TTC549 (cell line): ENCODE data around the gene TFF3.

Source experiments
- FAIRE-seq: peaks from 2 replicates; lab custom pipeline; 2012; peaks lifted over from hg19 to GRCh38; lab: Jason Lieb, UNC

The TFF3 gene

DNA sequence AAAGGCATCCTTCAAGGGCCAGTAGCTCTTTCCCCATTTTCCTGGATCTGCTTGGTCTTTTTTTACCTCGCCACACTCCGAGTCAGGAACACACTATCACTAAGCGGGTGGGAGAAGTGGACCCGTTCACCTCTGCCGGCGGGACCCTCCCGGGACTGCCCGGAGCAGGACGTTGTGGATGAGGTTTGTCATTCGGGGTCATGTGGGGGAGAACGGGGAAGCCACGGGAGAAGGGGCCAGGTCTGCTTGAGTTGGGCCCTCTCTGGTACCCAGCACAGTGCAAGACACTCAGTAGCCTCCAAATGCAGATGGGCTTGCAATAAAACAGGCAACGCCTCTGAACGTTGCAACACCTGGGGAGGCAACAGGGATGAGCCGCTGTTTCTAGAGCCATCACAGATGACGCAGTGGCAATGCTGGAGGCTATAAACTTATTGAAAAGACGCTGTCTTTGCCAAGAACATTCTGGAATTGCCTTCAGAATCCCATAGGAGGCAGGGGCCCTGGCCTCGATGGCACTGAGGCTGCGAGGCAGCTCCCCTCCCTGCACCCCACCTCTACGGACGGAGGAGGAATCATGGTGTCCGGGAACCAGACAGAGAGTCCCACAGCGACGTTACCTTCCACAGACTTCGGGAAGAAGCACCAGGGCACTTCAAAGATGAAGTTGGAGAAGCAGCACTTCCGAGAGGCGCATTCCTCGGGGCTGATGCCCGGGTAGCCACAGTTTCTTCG lies 31.8 kb upstream of the TFF3 start:
- no peak for FAIRE-seq

DNA sequence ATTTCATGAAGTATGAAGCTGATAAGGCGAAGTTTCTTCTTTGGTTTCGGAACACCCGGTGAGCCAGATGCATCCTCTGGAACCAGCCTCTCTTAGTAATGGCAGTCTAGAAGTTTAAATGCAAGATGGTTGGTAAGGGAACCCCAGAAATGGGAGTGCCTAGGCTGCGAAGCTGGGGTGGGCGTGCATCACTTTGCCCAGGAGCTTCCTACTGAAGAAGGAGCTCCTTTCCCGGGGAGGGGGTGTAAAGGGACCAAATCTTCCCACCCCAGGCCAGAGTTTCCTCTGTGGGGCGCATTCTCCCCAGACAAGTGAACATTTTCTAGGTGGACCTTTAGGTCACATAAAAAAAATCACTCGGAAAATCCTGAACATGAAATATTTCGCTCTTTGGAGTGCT lies 31.2 kb upstream of the TFF3 start:
- no peak for FAIRE-seq

DNA sequence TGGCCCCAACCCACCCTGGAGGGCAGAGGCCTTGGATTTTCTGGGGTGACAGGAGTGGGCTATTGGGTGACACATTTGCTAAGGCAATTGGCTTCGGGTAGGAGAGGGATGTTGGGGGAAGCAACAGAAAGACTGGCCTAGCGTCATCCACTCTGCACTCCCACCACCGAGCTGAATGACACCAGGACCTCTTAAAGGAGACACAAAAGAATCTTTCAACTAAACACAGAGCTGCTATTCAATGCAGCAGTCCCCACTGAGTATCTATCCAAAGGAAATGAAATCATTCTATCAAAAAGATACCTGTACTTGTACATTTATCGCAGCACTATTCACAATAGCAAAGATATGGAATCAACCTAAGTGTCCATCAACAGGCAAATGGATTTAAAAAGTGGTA lies 29.4 kb upstream of the TFF3 start:
- no peak for FAIRE-seq

DNA sequence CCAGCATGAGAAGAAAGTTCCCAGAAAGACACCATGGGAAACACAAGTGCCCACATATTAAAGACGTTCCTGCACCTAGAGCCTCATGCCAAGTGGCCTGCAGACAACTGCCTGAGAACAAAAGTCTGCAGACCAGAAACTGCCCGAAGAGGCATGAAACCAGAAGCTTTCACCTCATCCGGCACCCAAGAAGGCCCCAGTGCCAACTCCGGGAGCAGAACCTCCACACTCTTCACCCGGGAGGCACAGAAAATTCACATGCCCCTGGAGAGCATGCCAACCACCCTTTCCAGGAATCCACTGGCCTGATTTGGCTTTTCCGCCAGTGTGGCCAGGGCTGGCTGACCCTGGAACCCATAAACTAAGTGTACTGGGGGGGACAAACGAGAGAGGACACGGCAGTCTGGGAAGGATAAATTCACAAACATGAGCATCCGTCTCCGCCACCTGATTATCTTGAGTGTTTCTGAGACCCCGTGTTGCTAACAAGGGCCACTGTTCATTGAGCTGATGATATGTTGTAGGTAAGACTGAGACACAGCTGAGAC lies 28.8 kb upstream of the TFF3 start:
- FAIRE-seq: no peak

DNA sequence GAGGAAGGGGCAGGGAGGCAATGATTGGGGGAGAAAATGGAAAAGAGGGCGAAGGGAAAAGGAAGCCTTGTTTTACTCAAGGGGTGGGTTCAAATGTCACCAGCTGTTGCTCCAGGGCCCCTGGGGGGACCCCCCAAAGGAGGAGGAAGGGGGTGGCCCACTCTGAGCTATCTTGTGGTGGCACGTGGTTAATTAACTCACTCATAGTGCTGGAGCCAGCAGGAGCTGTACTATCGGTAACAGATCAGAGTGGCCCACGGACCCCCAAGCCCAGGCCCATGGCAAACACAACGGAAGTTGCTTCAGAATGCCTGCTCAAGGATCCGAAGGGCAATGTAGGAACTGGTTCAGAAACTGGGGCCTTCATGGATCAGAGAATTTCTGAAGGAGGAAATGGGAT lies 28.3 kb upstream of the TFF3 start:
- FAIRE-seq: no peak

DNA sequence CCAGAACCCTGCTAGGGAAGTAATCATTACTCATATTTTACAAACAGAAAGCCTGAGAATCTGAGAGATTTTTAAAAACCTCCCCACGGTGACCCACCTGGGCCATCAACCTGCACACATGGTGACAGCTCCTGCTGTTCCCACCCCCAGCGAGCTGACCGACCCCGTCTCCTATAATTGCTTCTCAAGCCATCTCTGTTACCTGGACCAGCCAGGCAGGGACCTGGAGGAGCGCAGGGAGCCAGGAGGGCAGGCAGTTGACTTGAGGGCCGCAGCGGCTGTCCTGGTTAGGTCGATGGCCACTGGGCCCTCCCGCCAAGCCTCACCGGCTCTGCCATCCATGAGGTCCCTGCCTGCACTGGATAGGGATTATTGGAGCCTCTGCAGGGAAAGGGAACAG lies 27.9 kb upstream of the TFF3 start:
- FAIRE-seq: no peak

DNA sequence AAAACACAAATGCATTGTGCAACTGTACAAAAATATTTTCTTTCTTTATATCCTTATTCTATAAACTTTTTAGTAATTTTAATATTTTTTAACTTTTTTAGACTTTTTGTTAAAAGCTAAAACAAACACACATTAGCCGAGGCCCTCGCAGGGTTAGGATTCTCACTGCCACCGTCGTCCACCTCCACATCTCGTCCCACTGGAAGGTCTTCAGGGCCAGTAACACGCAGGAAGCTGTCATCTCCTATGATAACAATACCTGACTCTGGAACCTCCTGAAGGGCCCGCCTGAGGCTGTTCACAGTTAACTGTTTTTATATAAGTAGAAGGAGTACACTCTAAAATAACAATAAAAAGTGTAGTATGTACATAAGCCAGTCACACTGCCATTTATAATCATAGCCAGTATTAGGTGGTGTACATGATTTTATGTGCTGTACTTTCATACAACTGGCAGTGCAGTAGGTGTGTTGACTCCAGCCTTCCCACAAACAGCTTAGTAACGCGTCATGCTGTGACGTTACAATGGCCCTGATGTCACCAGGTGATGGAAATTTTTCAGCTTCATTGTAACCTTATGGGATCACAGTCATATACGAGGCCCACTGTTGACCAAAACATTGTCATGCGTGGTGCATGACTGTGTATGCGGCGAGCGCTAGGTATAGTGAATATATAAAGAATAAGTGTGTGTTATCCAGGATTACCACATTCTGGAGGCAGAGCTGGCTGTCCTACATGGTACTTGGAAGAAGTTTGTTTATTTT lies 26.8 kb upstream of the TFF3 start:
- FAIRE-seq: no peak

DNA sequence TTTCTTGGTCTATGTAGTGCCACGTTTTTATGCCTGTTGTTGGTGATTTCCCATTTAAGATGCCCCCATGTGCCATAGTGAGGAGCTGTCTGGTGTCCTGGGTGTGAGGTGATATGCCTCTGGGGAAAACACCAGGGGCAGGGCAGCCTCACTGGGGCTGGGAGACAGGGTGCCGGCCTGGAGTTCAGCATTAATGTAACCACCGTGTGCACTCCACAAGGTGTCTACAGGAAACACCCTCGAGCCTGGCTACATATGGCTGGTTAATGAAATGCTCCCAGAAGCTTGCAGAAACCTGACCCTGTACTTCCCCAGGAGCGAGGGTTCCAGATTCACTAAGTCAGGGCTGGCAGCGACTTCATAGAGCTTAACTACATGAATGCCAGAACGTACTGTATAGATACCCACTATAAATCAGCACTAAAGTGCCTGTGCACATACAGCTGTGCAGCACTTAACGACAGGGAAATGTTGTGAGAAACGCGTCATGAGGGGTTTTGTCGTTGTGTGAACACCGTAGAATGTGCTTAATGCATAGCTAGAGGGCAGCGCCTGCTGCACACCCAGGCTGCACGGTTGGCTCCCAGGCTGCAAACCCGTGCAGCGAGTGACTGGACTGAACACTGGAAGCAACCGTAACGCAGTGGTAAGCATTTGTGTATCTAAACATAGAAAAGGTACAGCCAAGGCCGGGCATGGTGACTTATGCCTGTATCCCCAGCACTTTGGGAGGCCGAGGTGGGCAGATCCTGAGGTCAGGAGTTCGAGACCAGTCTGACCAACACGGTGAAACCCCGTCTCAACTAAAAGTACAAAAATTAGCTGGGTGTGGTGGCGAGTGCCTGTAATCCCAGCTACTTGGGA lies 25.2 kb upstream of the TFF3 start:
- no peak for FAIRE-seq

DNA sequence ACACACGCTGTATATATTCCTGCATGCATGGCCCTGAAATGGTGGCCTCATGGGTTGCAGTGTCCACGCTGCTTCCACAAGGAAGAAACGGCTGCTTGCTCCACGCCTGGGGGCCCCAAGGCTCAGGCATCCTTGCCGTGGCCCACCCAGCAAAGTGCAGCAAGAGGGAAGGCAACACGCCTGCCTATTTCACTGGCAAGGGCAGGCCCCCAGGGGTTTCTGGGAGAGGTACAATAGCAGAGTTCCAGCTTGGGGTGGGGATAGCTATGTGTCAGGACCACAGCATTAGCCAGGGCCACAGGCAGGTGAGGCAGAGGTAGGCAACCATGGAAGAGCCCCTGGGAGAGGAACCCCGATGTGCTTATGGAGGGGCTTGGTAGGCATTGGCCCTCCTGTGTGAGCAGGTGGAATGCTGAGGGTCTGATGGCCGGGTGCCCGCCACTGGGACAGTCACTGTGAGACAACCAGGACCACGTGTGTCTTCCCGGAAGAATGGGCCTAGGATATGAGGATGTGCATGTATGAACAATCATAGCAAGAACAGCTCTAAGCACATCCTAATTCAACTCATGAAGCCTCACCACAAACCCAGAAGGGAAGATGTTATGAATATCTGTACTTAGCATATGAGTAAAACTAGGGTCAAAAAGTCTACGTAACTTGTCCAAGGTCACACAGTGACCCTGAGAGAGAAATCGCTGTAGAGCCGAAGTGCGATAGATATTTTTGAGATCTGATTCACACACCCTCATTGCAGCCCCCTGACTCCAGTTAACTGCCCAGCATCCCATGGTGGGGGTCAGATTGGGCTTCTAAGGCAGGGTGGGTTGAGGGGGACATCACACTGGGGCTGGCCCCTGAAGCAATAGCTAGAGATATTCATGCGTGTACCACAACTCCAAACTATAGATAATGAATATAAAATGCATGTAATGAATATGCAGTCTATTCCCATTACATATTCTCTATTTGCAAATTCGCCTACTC lies 23.8 kb upstream of the TFF3 start:
- no peak for FAIRE-seq

DNA sequence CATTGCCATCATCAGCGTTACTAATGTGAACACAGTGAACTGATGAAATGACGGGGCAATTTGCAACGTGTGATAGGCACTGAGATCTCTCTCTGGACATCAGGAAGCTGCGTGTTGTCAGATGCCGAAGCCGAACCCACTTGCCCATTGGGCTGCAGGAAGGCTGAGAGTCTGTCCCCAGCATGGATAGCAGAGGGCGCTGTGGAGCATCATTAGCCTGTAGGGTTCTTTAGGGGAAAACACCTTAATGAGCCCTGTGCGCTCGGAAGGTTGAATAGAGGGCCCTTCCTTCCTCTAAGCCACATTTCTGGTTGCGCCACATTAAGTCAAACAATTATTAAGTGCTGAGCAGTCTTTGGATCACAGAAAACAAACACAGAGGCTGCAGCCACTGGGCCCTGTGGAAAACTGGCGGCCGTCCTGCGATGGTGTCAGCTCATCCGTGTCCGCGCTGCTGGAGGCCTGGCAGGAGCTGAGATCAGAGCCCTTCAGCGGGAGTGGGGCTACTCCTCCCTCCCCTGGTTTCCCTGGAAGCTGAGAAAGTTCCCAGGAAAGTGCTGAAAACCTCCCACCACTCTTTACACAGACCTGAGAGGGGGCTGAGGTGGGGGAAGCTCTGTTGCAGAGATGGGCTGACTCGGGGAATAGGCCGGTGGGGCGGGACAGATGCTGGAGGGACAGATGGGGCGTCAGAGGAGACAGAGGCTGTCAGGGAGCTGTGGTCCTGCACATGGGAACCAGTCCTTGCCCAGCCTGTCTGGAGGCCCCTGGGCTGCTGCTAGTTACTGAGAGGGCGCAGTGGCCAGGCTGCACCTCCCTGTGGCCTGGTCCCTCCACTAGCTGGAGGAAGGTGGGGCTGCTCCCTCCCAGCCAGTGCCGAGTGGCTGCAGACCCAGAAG lies 22.9 kb upstream of the TFF3 start:
- no peak for FAIRE-seq

DNA sequence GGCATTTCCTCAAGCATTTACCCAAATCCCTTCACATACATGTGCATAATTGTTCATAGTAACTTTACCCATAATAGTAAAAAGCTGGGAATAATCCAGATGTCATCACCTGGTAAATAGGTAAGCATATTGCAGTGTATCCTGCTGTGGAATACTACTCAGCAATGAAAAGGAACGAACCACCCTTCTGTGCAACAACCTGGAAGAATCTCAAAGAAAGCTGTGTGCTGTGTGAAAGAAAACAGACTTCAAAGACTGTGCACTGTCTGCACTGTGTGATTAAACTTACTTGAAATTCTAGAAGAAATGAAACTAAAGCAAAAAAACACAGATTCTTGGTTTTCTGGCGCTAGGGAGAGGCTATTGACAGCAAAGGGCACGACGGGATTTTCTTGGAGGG lies 22.1 kb upstream of the TFF3 start:
- no peak for FAIRE-seq

DNA sequence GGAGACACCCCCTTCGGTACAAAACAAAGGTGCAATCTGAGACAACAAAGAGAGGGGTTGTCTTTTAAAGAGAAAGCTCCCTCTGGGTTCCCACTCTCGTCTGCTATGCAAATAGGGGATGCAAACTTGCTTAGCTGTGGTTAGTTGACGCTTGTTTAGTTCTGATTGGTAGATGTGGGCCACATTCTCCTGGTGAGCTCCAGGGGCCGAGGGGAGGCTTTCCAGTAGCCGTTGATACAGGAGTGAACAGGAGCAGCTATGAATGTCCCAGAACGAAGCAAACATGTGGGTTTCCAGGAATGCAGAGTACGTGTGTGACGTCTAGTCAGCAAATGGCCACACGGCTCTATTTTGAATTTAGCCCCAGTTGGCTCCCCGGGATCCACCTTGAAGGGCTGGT lies 20.8 kb upstream of the TFF3 start:
- FAIRE-seq: no peak

DNA sequence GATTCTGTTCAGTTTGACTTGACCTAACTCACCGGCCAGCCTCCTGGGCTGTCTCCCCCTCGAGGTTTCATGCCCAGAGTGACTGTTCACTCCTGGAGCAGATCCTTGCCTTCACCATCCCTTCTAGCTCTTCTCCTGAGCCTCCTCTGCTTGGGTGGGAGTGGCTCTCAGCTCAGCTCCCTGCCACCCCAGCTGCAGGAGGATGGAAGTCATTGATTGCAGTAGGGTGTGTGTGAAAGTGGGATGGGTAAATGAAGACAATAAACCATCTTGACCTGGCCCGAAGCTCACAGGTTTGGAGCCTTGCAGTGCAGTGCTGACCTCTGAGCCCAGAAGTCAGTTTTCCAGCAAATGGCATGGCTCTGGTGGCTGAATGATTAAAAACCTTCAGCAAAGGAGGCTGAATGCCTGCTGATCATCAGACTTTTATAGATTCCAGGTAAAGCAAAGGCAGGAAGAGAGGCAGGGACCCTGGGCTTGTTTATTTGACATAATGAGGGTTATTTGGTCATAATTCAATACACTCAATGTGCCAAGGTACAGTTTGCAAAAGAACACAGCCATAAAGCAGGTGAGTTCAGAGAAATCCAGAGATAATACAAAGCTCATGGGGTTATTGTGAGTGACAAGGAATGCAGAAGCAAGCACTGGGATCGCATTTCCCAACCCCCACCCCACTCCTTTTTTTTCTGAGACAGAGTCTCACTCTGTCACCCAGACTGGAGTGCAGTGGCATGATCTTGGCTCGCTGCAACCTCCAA lies 17.5 kb upstream of the TFF3 start:
- no peak for FAIRE-seq

DNA sequence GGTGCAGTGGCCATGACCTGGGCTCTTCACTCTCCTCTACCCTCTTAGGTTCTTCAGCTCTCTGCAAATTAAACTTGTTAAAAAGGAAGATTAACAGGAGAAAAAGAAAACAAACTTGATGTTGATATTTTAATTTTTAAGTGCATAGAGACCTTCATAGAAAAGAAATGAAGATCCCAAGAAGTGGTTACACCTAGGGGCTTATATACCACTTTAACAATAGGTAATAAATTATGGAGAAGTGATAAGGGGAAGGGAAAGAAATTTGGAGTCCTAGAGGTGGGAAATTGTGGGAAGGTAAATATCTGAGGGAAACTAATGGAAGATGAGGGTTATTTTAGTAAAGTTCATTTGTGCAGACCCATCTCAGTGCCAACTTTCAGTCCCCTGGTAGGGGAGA lies 16.5 kb upstream of the TFF3 start:
- no peak for FAIRE-seq

DNA sequence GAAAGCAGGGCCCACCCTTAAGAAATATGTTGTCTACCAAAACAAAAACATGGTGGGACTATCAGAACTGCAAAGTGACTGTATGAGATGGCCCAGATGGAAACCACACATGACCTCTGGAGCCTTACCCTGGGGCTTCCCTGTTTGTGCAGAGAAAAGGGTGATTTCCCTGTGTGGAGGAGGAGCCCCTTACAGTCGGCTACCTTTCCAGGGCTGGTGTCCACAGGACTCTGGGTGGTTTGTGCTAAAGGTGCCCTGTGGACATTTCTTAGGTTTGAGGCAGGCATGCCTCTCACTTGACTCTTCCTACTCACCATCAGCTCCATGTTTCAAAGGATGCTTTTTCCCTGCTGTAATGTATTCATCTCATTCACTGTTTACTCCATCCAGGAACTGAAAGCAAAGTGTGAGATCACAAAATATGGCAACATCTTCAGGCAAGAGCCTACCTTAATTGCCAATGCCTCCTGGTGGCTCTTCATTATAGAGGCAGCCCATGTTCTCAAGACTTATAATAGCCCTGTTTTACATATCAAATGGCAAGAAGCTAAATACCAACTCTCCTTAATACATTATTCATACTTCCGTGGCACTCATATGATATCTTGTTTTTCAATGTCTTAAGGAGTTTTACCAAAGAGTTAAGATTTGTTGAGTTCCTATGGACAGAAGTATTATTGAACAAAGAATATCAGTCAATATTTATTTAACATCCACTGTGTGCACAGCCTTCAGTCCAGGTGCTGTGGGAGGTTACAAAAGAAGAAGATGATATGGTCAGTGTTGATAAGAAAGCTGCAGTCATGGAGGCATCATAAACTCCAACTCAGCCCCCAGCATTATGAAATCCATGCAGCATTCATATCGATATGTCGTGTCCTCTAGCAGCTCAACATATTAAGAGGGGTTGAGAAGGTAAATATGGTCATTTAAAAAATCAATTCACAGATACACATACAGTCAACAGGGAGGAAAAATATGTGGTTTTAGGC lies 15.5 kb upstream of the TFF3 start:
- FAIRE-seq: no peak

DNA sequence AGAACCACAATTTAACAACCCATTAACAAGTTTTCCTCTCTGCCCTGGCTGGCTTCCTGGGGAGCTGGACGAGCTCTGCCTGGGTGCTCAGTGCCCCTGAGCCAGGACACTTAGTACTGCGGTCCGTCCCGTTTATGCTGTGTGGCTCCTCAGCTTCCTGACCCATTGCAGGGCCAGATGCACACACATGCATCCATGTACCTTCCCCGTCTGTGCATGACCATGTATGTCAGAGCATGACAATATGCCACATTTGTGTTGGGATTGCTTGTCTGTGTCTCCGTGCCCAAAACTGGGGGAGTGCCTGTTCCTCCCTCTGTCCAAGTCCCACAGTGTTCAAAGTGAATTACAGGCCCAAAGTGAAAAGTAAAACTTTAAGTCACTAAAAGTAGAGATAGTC lies 9.7 kb upstream of the TFF3 start:
- no peak for FAIRE-seq

DNA sequence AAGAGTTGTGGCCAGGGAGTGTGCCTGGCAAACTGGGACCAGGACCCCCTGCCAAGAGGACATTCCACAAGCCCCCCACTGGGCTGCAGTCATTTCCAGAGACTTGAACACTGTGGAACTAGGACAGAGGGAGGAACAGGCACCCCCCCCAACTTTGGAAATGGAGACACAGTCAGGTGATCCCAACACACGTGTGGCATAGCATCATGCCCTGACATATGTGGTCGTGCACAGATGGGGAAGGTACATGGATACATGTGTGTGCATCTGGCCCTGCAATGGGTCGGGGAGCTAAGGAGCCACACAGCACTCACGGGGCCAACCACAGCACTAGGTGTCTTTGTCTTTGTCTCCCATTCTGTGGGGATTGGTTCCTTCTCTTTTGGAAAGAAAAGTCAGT lies 6.6 kb upstream of the TFF3 start:
- FAIRE-seq: no peak

DNA sequence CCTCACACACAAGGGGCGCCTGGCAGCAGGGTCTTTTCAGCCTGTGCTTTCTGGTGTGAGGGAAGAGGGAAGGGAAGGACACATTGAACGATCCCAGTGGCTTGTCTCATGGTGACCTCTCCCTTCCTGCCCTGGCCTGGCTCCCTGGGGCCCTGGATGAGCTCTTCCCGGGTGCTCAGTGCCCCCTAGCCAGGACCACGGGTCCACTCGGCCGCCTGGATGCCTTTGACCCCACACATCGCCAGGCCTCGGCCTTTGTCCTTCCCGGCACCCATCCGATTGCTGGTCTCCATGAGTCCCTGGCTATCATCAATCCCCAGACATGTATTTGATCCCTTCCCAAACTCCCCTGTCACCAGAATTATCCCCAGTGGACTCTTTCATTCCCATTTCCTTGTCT lies 6.0 kb upstream of the TFF3 start:
- FAIRE-seq: no peak

DNA sequence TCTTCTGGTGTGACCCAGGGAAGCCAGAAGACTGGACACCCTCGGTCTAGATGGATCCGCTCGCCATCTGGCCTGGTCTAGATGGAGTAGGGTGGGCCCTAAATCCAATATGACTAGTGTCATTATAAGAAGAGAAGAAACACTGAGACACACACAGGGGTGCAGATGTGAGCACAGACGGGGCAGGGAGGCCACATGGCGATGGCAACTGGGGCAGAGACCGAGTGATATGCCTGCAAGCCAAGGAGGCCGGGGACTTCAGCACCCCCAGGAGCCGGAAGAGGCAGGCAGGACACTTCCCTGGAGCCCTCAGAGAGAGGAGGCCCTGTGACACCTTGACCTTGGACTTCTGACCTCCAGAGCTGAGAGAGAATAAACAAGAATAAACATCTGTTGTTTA lies 5.6 kb upstream of the TFF3 start:
- FAIRE-seq: no peak
